22Rv1 (cell line): Measurements from ENCODE around the gene PPP1R26.
"Not testable (repeated sequence)": the region's sequence is repeated elsewhere in the genome, so short reads cannot be mapped to it uniquely, and the experiment has no call there.

ENCODE experiments used
- H3K27ac ChIP-seq: fragments of 450-650 bp; 2 replicates; pipeline ENCODE4 v1.5.1; 2017
- ZFX ChIP-seq: fragments of 450-650 bp; IDR thresholded peaks from 2 replicates; pipeline ENCODE4 v1.6.1; 2017; ENCODE audit warnings: antibody characterized with exemption, borderline replicate concordance
- TF ChIP-seq, protein P1 (sequence below): fragments of 450-650 bp; IDR thresholded peaks from 2 replicates; pipeline ENCODE4 v1.5.1; 2017; ENCODE audit warnings: mild to moderate bottlenecking

Gene PPP1R26

GRCh38 chr9:135479469-135480052 lies at the start of gene PPP1R26:
Gene PPP1R26 (plus strand): TSS chr9:135479782. CDS start chr9:135484511, 4,729 bp downstream.
- peak within 1 kb of the TSS; percentile 64 for H3K27ac ChIP-seq
- TF ChIP-seq, protein P1, sequence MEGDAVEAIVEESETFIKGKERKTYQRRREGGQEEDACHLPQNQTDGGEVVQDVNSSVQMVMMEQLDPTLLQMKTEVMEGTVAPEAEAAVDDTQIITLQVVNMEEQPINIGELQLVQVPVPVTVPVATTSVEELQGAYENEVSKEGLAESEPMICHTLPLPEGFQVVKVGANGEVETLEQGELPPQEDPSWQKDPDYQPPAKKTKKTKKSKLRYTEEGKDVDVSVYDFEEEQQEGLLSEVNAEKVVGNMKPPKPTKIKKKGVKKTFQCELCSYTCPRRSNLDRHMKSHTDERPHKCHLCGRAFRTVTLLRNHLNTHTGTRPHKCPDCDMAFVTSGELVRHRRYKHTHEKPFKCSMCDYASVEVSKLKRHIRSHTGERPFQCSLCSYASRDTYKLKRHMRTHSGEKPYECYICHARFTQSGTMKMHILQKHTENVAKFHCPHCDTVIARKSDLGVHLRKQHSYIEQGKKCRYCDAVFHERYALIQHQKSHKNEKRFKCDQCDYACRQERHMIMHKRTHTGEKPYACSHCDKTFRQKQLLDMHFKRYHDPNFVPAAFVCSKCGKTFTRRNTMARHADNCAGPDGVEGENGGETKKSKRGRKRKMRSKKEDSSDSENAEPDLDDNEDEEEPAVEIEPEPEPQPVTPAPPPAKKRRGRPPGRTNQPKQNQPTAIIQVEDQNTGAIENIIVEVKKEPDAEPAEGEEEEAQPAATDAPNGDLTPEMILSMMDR = no peak
- no peak for TF ChIP-seq ZFX

DNA sequence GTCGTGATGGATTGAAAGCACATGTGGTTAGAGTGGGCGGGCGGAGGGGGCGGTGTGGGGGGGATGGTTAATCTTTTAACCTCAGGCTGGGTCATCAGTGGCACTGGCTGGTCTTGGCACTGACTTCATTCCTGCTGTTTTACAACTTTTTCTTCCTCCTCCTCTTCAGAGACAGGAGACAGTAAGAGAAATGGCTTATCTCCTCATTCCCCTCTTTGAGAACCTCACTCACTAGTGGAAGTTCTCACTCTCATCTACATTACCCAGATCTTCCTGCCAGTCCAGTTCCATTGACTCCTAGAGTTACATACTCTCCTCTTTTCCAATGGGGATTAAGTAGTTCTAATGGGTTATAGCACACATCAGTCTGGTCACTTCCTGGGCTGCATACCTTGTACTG lies 42.3 kb upstream of the PPP1R26 start:
- no peak overlapping the region for H3K27ac ChIP-seq
- TF ChIP-seq, protein P1 = no peak
- no peak for TF ChIP-seq ZFX

GRCh38 chr9:135437696-135438095 lies 41.9 kb upstream of the PPP1R26 start:
- not testable (repeated sequence) for H3K27ac ChIP-seq

- not testable (repeated sequence) for H3K27ac ChIP-seq
These were observed 40.9 kb upstream of the PPP1R26 start for GRCh38 chr9:135438581-135439232.

DNA sequence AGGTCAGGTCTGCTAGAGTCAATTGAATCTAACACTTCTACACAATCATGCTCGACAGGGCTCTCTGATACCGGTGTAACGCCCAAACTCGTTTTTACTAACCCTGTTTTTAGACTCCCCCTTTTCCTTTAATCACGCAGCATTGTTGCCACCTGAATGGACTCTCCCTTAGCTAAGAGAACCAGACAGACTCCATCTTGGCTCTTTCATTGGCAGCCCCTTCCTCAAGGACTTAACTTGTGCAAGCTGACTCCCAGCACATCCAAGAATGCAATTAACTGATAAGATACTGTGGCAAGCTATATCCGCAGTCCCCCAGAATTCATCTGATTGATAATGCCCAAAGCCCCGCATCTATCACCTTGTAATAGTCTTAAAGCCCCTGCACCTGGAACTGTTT lies 40.1 kb upstream of the PPP1R26 start:
- not testable (repeated sequence) for H3K27ac ChIP-seq

- TF ChIP-seq ZFX = no peak
- TF ChIP-seq, protein P1 = no peak
- no peak overlapping the region for H3K27ac ChIP-seq
These were observed 39.7 kb upstream of the PPP1R26 start for GRCh38 chr9:135439916-135440315.

- TF ChIP-seq, protein P1 = no peak
- H3K27ac ChIP-seq = no peak overlapping the region
These were observed 39.0 kb upstream of the PPP1R26 start for GRCh38 chr9:135440620-135441019.

DNA sequence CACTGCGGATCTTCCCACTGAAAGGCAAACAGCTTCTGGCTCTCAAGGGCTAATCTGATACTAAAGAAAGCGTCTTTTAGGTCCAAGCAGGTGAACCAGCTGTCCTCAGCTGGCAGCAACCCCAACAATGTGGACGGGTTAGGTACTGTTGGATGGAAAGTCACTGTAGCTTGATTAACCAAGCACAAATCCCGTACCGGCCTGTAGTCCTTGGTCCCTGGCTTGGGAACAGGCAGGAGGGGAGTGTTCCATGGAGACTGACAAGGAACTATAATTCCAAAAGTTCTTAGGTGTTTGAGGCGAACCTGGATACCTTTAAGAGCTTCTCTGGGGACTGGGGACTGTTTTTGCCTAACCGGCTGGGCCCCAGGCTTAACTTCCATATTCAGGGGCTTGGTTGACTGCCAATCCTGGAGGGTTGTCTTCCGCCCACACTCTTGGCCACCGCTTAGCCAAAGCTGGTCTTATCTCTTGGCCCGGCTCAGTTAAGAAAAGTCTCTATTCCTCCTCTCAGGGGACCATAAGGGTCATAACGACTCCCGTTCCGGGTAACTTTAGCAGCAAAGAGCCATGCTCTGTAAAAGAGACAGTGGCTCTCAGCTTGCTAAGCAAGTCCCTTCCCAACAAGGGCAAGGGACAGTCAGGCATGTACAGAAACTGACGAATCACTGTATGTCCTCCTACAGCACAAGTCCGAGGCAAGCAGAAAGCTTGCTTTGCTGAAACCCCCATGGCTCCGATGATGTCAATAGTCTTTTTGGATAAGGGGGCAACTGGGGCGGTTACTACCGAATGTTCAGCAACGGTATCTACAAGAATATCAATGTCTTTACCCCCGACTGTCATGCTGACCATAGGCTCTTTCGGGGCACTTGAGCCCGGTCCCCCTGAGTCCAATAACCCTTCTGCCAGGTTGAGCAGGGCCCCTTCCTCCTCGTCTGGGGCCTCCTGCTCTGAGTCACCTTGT lies 38.2 kb upstream of the PPP1R26 start:
- not testable (repeated sequence) for H3K27ac ChIP-seq

- H3K27ac ChIP-seq = no peak overlapping the region
- no peak for TF ChIP-seq ZFX
- TF ChIP-seq, protein P1 = no peak
These were observed 37.5 kb upstream of the PPP1R26 start for GRCh38 chr9:135442075-135442474.
